Mucosa of descending colon (tissue), 3 donors: ENCODE data around the gene CCDC74B. TPM values are rescaled to one million over a fixed set of nuclear protein-coding genes. Genes with fewer than 3 reads are reported as not detected.
"Not testable (repeated sequence)": the region's sequence is repeated elsewhere in the genome, so short reads cannot be mapped to it uniquely, and the experiment has no call there.

Experiments used
- ATAC-seq: fragments of 200-7000 bp; cut with Tn5 transposase; one replicate; pipeline ENCODE4 v1.9.1; 2020; ENCODE audit warnings: mild to moderate bottlenecking, moderate library complexity
- DNase-seq, 3 donors: peaks; one replicate each; pipeline ENCODE4 v3.0.0-alpha.2; 2020
- H3K36me3 ChIP-seq: fragments of 200-600 bp; one replicate; pipeline ENCODE4 v1.8.0; 2021; ENCODE audit warnings: low read depth, mild to moderate bottlenecking
- H3K4me1 ChIP-seq: fragments of 200-600 bp; one replicate; pipeline ENCODE4 v1.8.0; 2021; ENCODE audit warnings: low read depth, mild to moderate bottlenecking
- H3K4me3 ChIP-seq: fragments of 200-600 bp; one replicate; pipeline ENCODE4 v1.8.0; 2021; ENCODE audit warnings: mild to moderate bottlenecking
- H3K9me3 ChIP-seq: fragments of 200-600 bp; one replicate; pipeline ENCODE4 v1.8.0; 2021; ENCODE audit warnings: mild to moderate bottlenecking
- CTCF ChIP-seq: fragments of 200-600 bp; IDR thresholded peaks from one replicate; pipeline ENCODE4 v1.8.0; 2022; ENCODE audit warnings: antibody characterized with exemption, mild to moderate bottlenecking
- intact Hi-C, 2 donors: fragments of 100-400 bp; cut with DNase I in 1 of 2; cut with micrococcal nuclease in 1 of 2; formaldehyde crosslinking; loops; one replicate each; pipeline versions ENCODE4 v1.11.0 to v1.11.1; 2022; cut with DNase I, micrococcal nuclease
- long read RNA-seq, 2 donors: library from polyadenylated mRNA; unstranded; transcript quantifications; one replicate each; pipeline ENCODE4 v2.0.0, GENCODE V29; 2019 to 2021
- total RNA-seq, 3 donors: library from RNA; stranded (reverse); fragmentation: NEBNext Ultra II Directional in 2 of 3; extraction: Animal tissue kit (Norgen Biotek cat#: 25700) in 2 of 3; gene quantifications; one replicate each; pipeline versions ENCODE4 v1.2.1 to v1.2.4, GENCODE V29; 2021 to 2023
- donor health status: DM: no; HTN: no; CAD: no; lungs with moderate emphysema.
- donor health status: DM: no; HTN: no; CAD: no.
- donor health status: DM: no; HTN: yes; CAD: no.

CCDC74B gene
- 1 to 10 TPM in 1 of 3 donors, under 1 TPM in 2; 0.12 to 1.6 (median 0.63) TPM for total RNA-seq
- long read RNA-seq, donor 1: 0 reads
- long read RNA-seq, donor 2: 0 reads

- DNase-seq (peak; percentile 47 to 67 (median 62)), ATAC-seq (peak; percentile 86)
- intact Hi-C loops, H3K4me1 ChIP-seq, H3K36me3 ChIP-seq, H3K9me3 ChIP-seq, H3K4me3 ChIP-seq: not testable (repeated sequence)
These were observed at the start of gene CCDC74B for GRCh38 chr2:130145006-130145414. Gene CCDC74B, minus strand, starts transcription at chr2:130145112. Its CDS starts 116 bp downstream, at chr2:130144996.

- H3K36me3 ChIP-seq, H3K4me1 ChIP-seq, DNase-seq, H3K9me3 ChIP-seq, intact Hi-C loops, ATAC-seq, H3K4me3 ChIP-seq: not testable (repeated sequence)
These were observed 48.9 kb upstream of the CCDC74B start for GRCh38 chr2:130193824-130194223.

- intact Hi-C loops, H3K36me3 ChIP-seq, H3K9me3 ChIP-seq, H3K4me1 ChIP-seq, DNase-seq, H3K4me3 ChIP-seq, ATAC-seq: not testable (repeated sequence)
These were observed 47.5 kb upstream of the CCDC74B start for GRCh38 chr2:130192451-130192850.

- intact Hi-C loops, H3K4me1 ChIP-seq, H3K4me3 ChIP-seq, H3K36me3 ChIP-seq, DNase-seq, ATAC-seq, H3K9me3 ChIP-seq: not testable (repeated sequence)
These were observed 46.4 kb upstream of the CCDC74B start for GRCh38 chr2:130191319-130191718.

GRCh38 chr2:130190237-130190636 lies 45.3 kb upstream of the CCDC74B start:
- Histone ChIP-seq H3K36me3 (no peaks in the 10 kb centered on the region), H3K9me3 (no peaks in the 10 kb centered on the region), H3K4me3 (no peak overlapping the region), H3K4me1 (no peaks in the 10 kb centered on the region)
- DNase-seq: no peak
- ATAC-seq: no peak
- intact Hi-C loops: no loop called here
- TF ChIP-seq CTCF: no peak

- intact Hi-C loops: loop anchor here (10.0 kb wide), 1 partner anchor 146 kb away; no protein-coding TSS in a partner anchor
- not testable (repeated sequence) for H3K4me3 ChIP-seq, DNase-seq, H3K9me3 ChIP-seq, H3K36me3 ChIP-seq, ATAC-seq, H3K4me1 ChIP-seq
These were observed 44.0 kb upstream of the CCDC74B start for GRCh38 chr2:130188958-130189357.

- ATAC-seq, H3K4me3 ChIP-seq, H3K4me1 ChIP-seq, DNase-seq, H3K9me3 ChIP-seq, H3K36me3 ChIP-seq: not testable (repeated sequence)
- intact Hi-C loops: loop anchor here (10.0 kb wide), 1 partner anchor 147 kb away; no protein-coding TSS in a partner anchor
These were observed 43.2 kb upstream of the CCDC74B start for GRCh38 chr2:130187859-130188792.

GRCh38 chr2:130187268-130187667 lies 42.4 kb upstream of the CCDC74B start:
- Histone ChIP-seq H3K9me3 (no peaks in the 10 kb centered on the region), H3K4me3 (no peak overlapping the region), H3K36me3 (no peaks in the 10 kb centered on the region), H3K4me1 (no peaks in the 10 kb centered on the region)
- DNase-seq (no peak), ATAC-seq (no peak)
- intact Hi-C loops: loop anchor here (10.0 kb wide), 1 partner anchor 148 kb away; no protein-coding TSS in a partner anchor
- TF ChIP-seq CTCF: no peak
